Caco-2 (cell line): ENCODE results near the gene CBFA2T2. TPM values are rescaled to one million over a fixed set of nuclear protein-coding genes. Genes with fewer than 3 reads are reported as not detected.
"Not testable (repeated sequence)": the region's sequence is repeated elsewhere in the genome, so short reads cannot be mapped to it uniquely, and the experiment has no call there.

Experiments
- BruUV-seq: library from RNA; stranded (reverse); fragments of 400-500 nt; replicated peaks from 2 replicates; lab custom pipeline; 2021; lab: Mats Ljungman, UMichigan
- CTCF ChIA-PET: fragments of 300-600 bp; sonication (Branson Sonifier 250); formaldehyde crosslinking; loops from one replicate; lab custom pipeline; 2022; ENCODE audit warnings: antibody characterized with exemption; lab: Charles Lee
- POLR2A ChIA-PET: fragments of 300-600 bp; sonication (Branson Sonifier 250); formaldehyde crosslinking; loops from one replicate; lab custom pipeline; 2022; ENCODE audit warnings: antibody characterized with exemption; lab: Charles Lee
- DNase-seq, 2 experiments: peaks; one replicate each; pipeline versions ENCODE4 v3.0.0 to v3.0.0-alpha.2; 2020 to 2022
- H3K27me3 ChIP-seq: replicated peaks from 2 replicates; pipeline ENCODE4 v1.6.0; 2011; ENCODE audit warnings: low read length; ENCODE audit not compliant: control insufficient read depth, insufficient read depth
- H3K36me3 ChIP-seq: 2 replicates; pipeline ENCODE4 v1.5.1; 2011; ENCODE audit warnings: low read length; ENCODE audit not compliant: control insufficient read depth, insufficient read depth
- H3K4me1 ChIP-seq: fragments of 250-450 bp; sonication (Bioruptor Pico); 2 replicates; pipeline ENCODE4 v1.5.1; 2020; ENCODE audit warnings: mild to moderate bottlenecking
- H3K4me3 ChIP-seq: 2 replicates; pipeline ENCODE4 v1.5.1; 2011; ENCODE audit warnings: low read depth, mild to moderate bottlenecking, control low read depth, low read length
- H3K9me3 ChIP-seq: fragments of 250-450 bp; sonication (Bioruptor Pico); 2 replicates; pipeline ENCODE4 v1.5.1; 2020; ENCODE audit warnings: mild to moderate bottlenecking, moderate library complexity
- H3K27ac Mint-ChIP-seq: one replicate; pipeline ENCODE4 v1.8.0; 2022; ENCODE audit warnings: mixed read lengths; ENCODE audit not compliant: unreplicated experiment
- H3K27me3 Mint-ChIP-seq: one replicate; pipeline ENCODE4 v1.8.0; 2022; ENCODE audit warnings: mixed read lengths; ENCODE audit not compliant: insufficient read depth, unreplicated experiment
- H3K36me3 Mint-ChIP-seq: one replicate; pipeline ENCODE4 v1.8.0; 2022; ENCODE audit warnings: mild to moderate bottlenecking, mixed read lengths; ENCODE audit not compliant: insufficient read depth, unreplicated experiment
- H3K4me1 Mint-ChIP-seq: one replicate; pipeline ENCODE4 v1.8.0; 2022; ENCODE audit warnings: low read depth, mixed read lengths; ENCODE audit not compliant: unreplicated experiment
- H3K4me3 Mint-ChIP-seq: one replicate; pipeline ENCODE4 v1.8.0; 2022; ENCODE audit warnings: mild to moderate bottlenecking, moderate library complexity, mixed read lengths; ENCODE audit not compliant: unreplicated experiment
- H3K9me3 Mint-ChIP-seq: one replicate; pipeline ENCODE4 v1.8.0; 2022; ENCODE audit warnings: mixed read lengths; ENCODE audit not compliant: unreplicated experiment
- CTCF ChIP-seq, 2 experiments: fragments of 200-600 bp in 1 of 2; IDR thresholded peaks; 1 replicate in 1 of 2; 2 replicates in 1 of 2; pipeline versions ENCODE4 v1.5.1 to v1.8.0; 2011 to 2022; ENCODE audit warnings: antibody characterized with exemption in 1 of 2, control low read depth in 1 of 2, inconsistent platforms in 1 of 2, low read depth in 1 of 2, low read length in 1 of 2, mild to moderate bottlenecking in 1 of 2, moderate library complexity in 1 of 2; ENCODE audit not compliant: insufficient read depth in 1 of 2, severe bottlenecking in 1 of 2, unreplicated experiment in 1 of 2
- intact Hi-C: fragments of 100-400 bp; cut with micrococcal nuclease; formaldehyde crosslinking; loops from one replicate; pipeline ENCODE4 v1.10.0; 2022; ENCODE audit not compliant: unreplicated experiment
- total RNA-seq: library from RNA; stranded (reverse); gene quantifications from 2 replicates; pipeline ENCODE4 v1.2.3, GENCODE V29; 2022

CBFA2T2 gene
- total RNA-seq, 1 experiment from 2014 or later, result 30.6 TPM

- Histone ChIP-seq H3K27me3 (no peaks in the 10 kb centered on the region), H3K9me3 (no peaks in the 10 kb centered on the region), H3K4me1 (peaks cover 14% of the 10 kb centered on the region), H3K36me3 (no peaks in the 10 kb centered on the region), H3K4me3 (peak overlapping the region; percentile 95)
- H3K4me3 Mint-ChIP-seq, result peak overlapping the region; percentile 92
- H3K4me1 Mint-ChIP-seq, result peaks cover 8% of the 10 kb centered on the region
- no peaks in the 10 kb centered on the region for H3K9me3 Mint-ChIP-seq
- H3K36me3 Mint-ChIP-seq, result peaks cover 36% of the 10 kb centered on the region
- H3K27me3 Mint-ChIP-seq, result no peaks in the 10 kb centered on the region
- H3K27ac Mint-ChIP-seq, result peak overlapping the region; percentile 38
- CTCF ChIA-PET, result interaction anchor here (0.6 to 2.5 kb wide), 6 partner anchors 10 to 176 kb away, joined by 3 to 19 read pairs (median 5); partner anchors contain the start of gene ACTL10
- intact Hi-C loops, result loop anchor here (1.0 kb wide), 1 partner anchor 22 kb away; no protein-coding TSS in a partner anchor
- no peak for TF ChIP-seq CTCF (IDR thresholded peaks at IDR 0.05; ENCODE audit: insufficient read depth in 1 of 2, low read depth in 1 of 2, low read length in 1 of 2, severe bottlenecking in 1 of 2, unreplicated experiment in 1 of 2)
- TSS peak; percentile 54 for BruUV-seq
- no peak for DNase-seq
- POLR2A ChIA-PET, result interaction anchor here (0.6 to 2.2 kb wide), 9 partner anchors 10 to 1701 kb away, joined by 3 to 25 read pairs (median 12); partner anchors contain the start of genes ACTL10, RALY, SNTA1 and ZNF341
Observed at GRCh38 chr20:33490934-33491656, 1.2 kb downstream of the CBFA2T2 start.

- Mint-ChIP-seq H3K4me3 (no peak overlapping the region), H3K36me3 (peaks cover 36% of the 10 kb centered on the region), H3K9me3 (no peaks in the 10 kb centered on the region), H3K4me1 (peaks cover 8% of the 10 kb centered on the region), H3K27ac (no peak overlapping the region), H3K27me3 (no peaks in the 10 kb centered on the region)
- DNase-seq, result no peak
- Histone ChIP-seq H3K27me3 (no peaks in the 10 kb centered on the region), H3K9me3 (no peaks in the 10 kb centered on the region), H3K4me3 (no peak overlapping the region), H3K4me1 (peaks cover 14% of the 10 kb centered on the region), H3K36me3 (no peaks in the 10 kb centered on the region)
- CTCF ChIA-PET, result interaction anchor here (0.5 to 0.6 kb wide), 2 partner anchors 14 to 1276 kb away, joined by 3 read pairs; no protein-coding TSS in a partner anchor
- POLR2A ChIA-PET, result no interaction called here
- no peak for TF ChIP-seq CTCF (IDR thresholded peaks at IDR 0.05; ENCODE audit: insufficient read depth in 1 of 2, low read depth in 1 of 2, low read length in 1 of 2, severe bottlenecking in 1 of 2, unreplicated experiment in 1 of 2)
- intact Hi-C loops, result no loop called here
- BruUV-seq, result no TSS peak
Observed at GRCh38 chr20:33493076-33493766, 3.3 kb downstream of the CBFA2T2 start.

- H3K4me3 ChIP-seq, H3K4me1 Mint-ChIP-seq, H3K27me3 Mint-ChIP-seq, H3K9me3 Mint-ChIP-seq, H3K27me3 ChIP-seq, BruUV-seq, H3K4me3 Mint-ChIP-seq, POLR2A ChIA-PET, intact Hi-C loops, H3K36me3 ChIP-seq, H3K9me3 ChIP-seq, H3K4me1 ChIP-seq, H3K27ac Mint-ChIP-seq, DNase-seq: not testable (repeated sequence)
- CTCF ChIA-PET, result interaction anchor here (0.7 kb wide), 1 partner anchor 685 kb away, joined by 3 read pairs; no protein-coding TSS in a partner anchor
- peaks cover 29% of the 10 kb centered on the region for H3K36me3 Mint-ChIP-seq
Observed at GRCh38 chr20:33496776-33497175, 6.9 kb downstream of the CBFA2T2 start.
